ENCODE results near the gene SHLD2. TPM values are rescaled to one million over a fixed set of nuclear protein-coding genes. Genes with fewer than 3 reads are reported as not detected.
"Not testable (repeated sequence)": the region's sequence is repeated elsewhere in the genome, so short reads cannot be mapped to it uniquely, and the experiment has no call there.

SHLD2 gene
- total RNA-seq, 1 donor from 2014 or later, result 38.9 TPM

GRCh38 chr10:87228247-87228646, 133.2 kb downstream of the SHLD2 start:
- H3K9me3 Mint-ChIP-seq; H3K4me3 Mint-ChIP-seq; H3K4me1 Mint-ChIP-seq; DNase-seq; H3K36me3 Mint-ChIP-seq (ENCODE audit: low read depth); H3K27ac Mint-ChIP-seq; intact Hi-C loops (cut with micrococcal nuclease); H3K27me3 Mint-ChIP-seq: not testable (repeated sequence)

- H3K27ac Mint-ChIP-seq; H3K36me3 Mint-ChIP-seq (ENCODE audit: low read depth); H3K4me1 Mint-ChIP-seq; intact Hi-C loops (cut with micrococcal nuclease); H3K4me3 Mint-ChIP-seq; H3K9me3 Mint-ChIP-seq; H3K27me3 Mint-ChIP-seq; DNase-seq: not testable (repeated sequence)
These were observed 134.2 kb downstream of the SHLD2 start for GRCh38 chr10:87229211-87229610.

DNA sequence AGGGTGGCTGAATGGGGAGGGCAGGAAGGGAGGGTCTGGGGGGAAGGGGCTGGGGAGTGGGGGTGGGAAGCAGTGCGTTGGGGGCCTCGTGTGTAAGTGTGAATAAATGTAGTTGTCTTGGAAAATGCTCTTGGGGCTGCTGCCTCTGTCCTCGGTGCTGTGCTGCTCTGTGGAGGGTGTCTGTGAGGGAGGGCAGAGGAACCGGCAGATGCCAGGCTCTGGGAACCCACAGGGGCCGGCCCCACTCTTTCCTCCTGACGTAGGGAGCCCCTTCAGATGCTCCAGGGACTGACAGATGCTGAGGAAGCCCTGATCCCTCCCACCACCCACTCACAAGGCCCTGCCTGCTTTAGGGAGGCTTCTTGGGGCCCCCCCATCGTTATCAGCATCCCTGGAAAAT, 139.8 kb downstream of the SHLD2 start:
- H3K9me3 Mint-ChIP-seq; H3K27ac Mint-ChIP-seq; intact Hi-C loops (cut with micrococcal nuclease); H3K4me1 Mint-ChIP-seq; DNase-seq; H3K27me3 Mint-ChIP-seq; H3K4me3 Mint-ChIP-seq; H3K36me3 Mint-ChIP-seq (ENCODE audit: low read depth): not testable (repeated sequence)

DNA sequence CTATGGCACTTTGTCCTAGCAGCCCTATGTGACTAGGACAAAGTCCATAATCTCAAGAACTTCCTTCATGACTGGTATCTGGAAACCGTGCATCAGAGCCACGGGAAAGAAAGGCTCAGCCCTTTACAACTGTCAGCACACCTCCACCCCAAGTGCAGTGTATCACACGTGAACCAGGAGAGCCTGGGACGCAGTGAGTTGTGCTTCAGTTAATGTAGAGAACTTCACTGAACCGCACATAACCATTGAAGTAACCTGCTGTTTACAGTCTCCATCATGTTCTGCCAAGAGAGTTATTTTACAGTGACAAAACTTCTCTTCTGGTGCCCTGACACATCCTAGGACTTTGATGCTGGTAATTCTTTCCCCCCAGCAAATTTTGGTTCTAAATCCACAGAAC, 142.2 kb downstream of the SHLD2 start:
- intact Hi-C loops (cut with micrococcal nuclease); H3K4me3 Mint-ChIP-seq; H3K27me3 Mint-ChIP-seq; H3K36me3 Mint-ChIP-seq (ENCODE audit: low read depth); DNase-seq; H3K4me1 Mint-ChIP-seq; H3K9me3 Mint-ChIP-seq; H3K27ac Mint-ChIP-seq: not testable (repeated sequence)

GRCh38 chr10:87239346-87239808, 144.4 kb downstream of the SHLD2 start:
- DNase-seq; H3K4me3 Mint-ChIP-seq; H3K9me3 Mint-ChIP-seq; H3K36me3 Mint-ChIP-seq (ENCODE audit: low read depth); H3K27ac Mint-ChIP-seq; intact Hi-C loops (cut with micrococcal nuclease); H3K4me1 Mint-ChIP-seq; H3K27me3 Mint-ChIP-seq: not testable (repeated sequence)

Other genes with a start within 250 kb of the SHLD2 start
- gene MMRN2, start 137.6 kb upstream of the SHLD2 start, total RNA-seq, result not detected in 2 replicates
- 0.44 TPM in 1 of 2 replicates, not detected in the other for gene SNCG, start 136.6 kb upstream of the SHLD2 start, total RNA-seq
- not detected in 2 replicates for gene ADIRF, start 126.7 kb upstream of the SHLD2 start, total RNA-seq
- not detected in 2 replicates for gene FAM25A, start 74.9 kb upstream of the SHLD2 start, total RNA-seq
- gene GLUD1, start 363 bp upstream of the SHLD2 start, total RNA-seq, result 112 and 114 TPM in 2 replicates
- 0.12 TPM in 1 of 2 replicates, not detected in the other for gene NUTM2A, start 130.2 kb downstream of the SHLD2 start, total RNA-seq

Measured in activated CD4-positive, alpha-beta T cell treated with anti-CD3 and anti-CD28 coated beads, Interleukin-2, amount 10 ng/mL, durations not matched to agents 24 days and 14 days (primary cell).